HG03025 (cell line): ENCODE measurements around the gene FNDC3A.
"Not testable (repeated sequence)": the region's sequence is repeated elsewhere in the genome, so short reads cannot be mapped to it uniquely, and the experiment has no call there.

Source experiments
- ATAC-seq: cut with Tn5 transposase; IDR thresholded peaks from one replicate; pipeline ENCODE4 v1.9.1; 2021; ENCODE audit warnings: mild to moderate bottlenecking, moderate library complexity; ENCODE audit not compliant: unreplicated experiment, low FRiP score

FNDC3A gene

GRCh38 chr13:49030213-49030612 lies 54.5 kb downstream of the FNDC3A start:
- no peak for ATAC-seq

- ATAC-seq, result no peak
Measured at GRCh38 chr13:49040872-49041271, 65.2 kb downstream of the FNDC3A start.

GRCh38 chr13:49042476-49042875 lies 66.8 kb downstream of the FNDC3A start:
- no peak for ATAC-seq

- ATAC-seq, result no peak
Measured at GRCh38 chr13:49044008-49044407, 68.3 kb downstream of the FNDC3A start.

- ATAC-seq, result no peak
Measured at GRCh38 chr13:49044836-49045235, 69.1 kb downstream of the FNDC3A start.

GRCh38 chr13:49046002-49046401 lies 70.3 kb downstream of the FNDC3A start:
- ATAC-seq, result no peak

- ATAC-seq, result no peak
Measured at GRCh38 chr13:49046519-49046918, 70.8 kb downstream of the FNDC3A start.

GRCh38 chr13:49052813-49053212 lies 77.1 kb downstream of the FNDC3A start:
- ATAC-seq, result no peak

- ATAC-seq, result no peak
Measured at GRCh38 chr13:49053215-49053614, 77.5 kb downstream of the FNDC3A start.

GRCh38 chr13:49053906-49054305 lies 78.2 kb downstream of the FNDC3A start:
- ATAC-seq, result no peak

- ATAC-seq, result no peak
Measured at GRCh38 chr13:49055021-49055420, 79.3 kb downstream of the FNDC3A start.

GRCh38 chr13:49057176-49057575 lies 81.5 kb downstream of the FNDC3A start:
- no peak for ATAC-seq

- no peak for ATAC-seq
Measured at GRCh38 chr13:49058761-49059160, 83.0 kb downstream of the FNDC3A start.

- ATAC-seq, result no peak
Measured at GRCh38 chr13:49060678-49061387, 85.1 kb downstream of the FNDC3A start.

GRCh38 chr13:49061388-49061752 lies 85.7 kb downstream of the FNDC3A start:
- ATAC-seq, result not testable (repeated sequence)

- no peak for ATAC-seq
Measured at GRCh38 chr13:49062297-49062896, 86.7 kb downstream of the FNDC3A start.

- ATAC-seq, result no peak
Measured at GRCh38 chr13:49063011-49063410, 87.3 kb downstream of the FNDC3A start.

GRCh38 chr13:49063497-49063896 lies 87.8 kb downstream of the FNDC3A start:
- ATAC-seq, result no peak

- no peak for ATAC-seq
Measured at GRCh38 chr13:49064476-49064875, 88.8 kb downstream of the FNDC3A start.

- ATAC-seq, result no peak
Measured at GRCh38 chr13:49066856-49067255, 91.1 kb downstream of the FNDC3A start.

GRCh38 chr13:49068498-49068897 lies 92.8 kb downstream of the FNDC3A start:
- not testable (repeated sequence) for ATAC-seq

- not testable (repeated sequence) for ATAC-seq
Measured at GRCh38 chr13:49070021-49070420, 94.3 kb downstream of the FNDC3A start.
